ENCODE measurements around the gene KIAA1755. TPM values are rescaled to one million over a fixed set of nuclear protein-coding genes. Genes with fewer than 3 reads are reported as not detected.
"Not testable (repeated sequence)": the region's sequence is repeated elsewhere in the genome, so short reads cannot be mapped to it uniquely, and the experiment has no call there.

Gene KIAA1755
- total and polyA plus RNA-seq, 3 experiments from 2014 or later = not detected

- no peak overlapping the region for H3K4me3 Mint-ChIP-seq
- Histone ChIP-seq H3K9me3 (ENCODE audit: low read length) (no peaks in the 10 kb centered on the region), H3K4me1 (ENCODE audit: insufficient read depth, low read length) (no peaks in the 10 kb centered on the region), H3K36me3 (ENCODE audit: insufficient read depth, low read length) (no peaks in the 10 kb centered on the region), H3K27ac (ENCODE audit: low read depth, low read length) (no peak overlapping the region), H3K4me3 (ENCODE audit: low read length) (no peak overlapping the region), H3K27me3 (ENCODE audit: insufficient read depth, low read length, poor library complexity, severe bottlenecking) (no peaks in the 10 kb centered on the region)
- no peaks in the 10 kb centered on the region for H3K9me3 Mint-ChIP-seq
- no peak overlapping the region for H3K27ac Mint-ChIP-seq
- POLR2A ChIA-PET = no interaction called here
- peaks cover 31 to 37% of the 10 kb centered on the region in 2 donors for H3K27me3 Mint-ChIP-seq
- no peaks in the 10 kb centered on the region for H3K4me1 Mint-ChIP-seq
- no peak for DNase-seq
- CTCF ChIA-PET = no interaction called here
- H3K36me3 Mint-ChIP-seq = no peaks in the 10 kb centered on the region
Observed at GRCh38 chr20:38294076-38294591, 33.6 kb upstream of the KIAA1755 start.

GRCh38 chr20:38293491-38294065 lies 33.0 kb upstream of the KIAA1755 start:
- H3K9me3 ChIP-seq (ENCODE audit: low read length) = no peaks in the 10 kb centered on the region
- no peaks in the 10 kb centered on the region for H3K4me1 ChIP-seq (ENCODE audit: insufficient read depth, low read length)
- H3K27ac ChIP-seq (ENCODE audit: low read depth, low read length) = no peak overlapping the region
- POLR2A ChIA-PET = no interaction called here
- Mint-ChIP-seq H3K36me3 (no peaks in the 10 kb centered on the region), H3K4me1 (no peaks in the 10 kb centered on the region), H3K27me3 (peaks cover 28 to 39% of the 10 kb centered on the region in 2 donors), H3K9me3 (no peaks in the 10 kb centered on the region), H3K4me3 (no peak overlapping the region), H3K27ac (no peak overlapping the region)
- no peaks in the 10 kb centered on the region for H3K27me3 ChIP-seq (ENCODE audit: insufficient read depth, low read length, poor library complexity, severe bottlenecking)
- H3K4me3 ChIP-seq (ENCODE audit: low read length) = no peak overlapping the region
- no peak for DNase-seq
- no peaks in the 10 kb centered on the region for H3K36me3 ChIP-seq (ENCODE audit: insufficient read depth, low read length)
- CTCF ChIA-PET = no interaction called here

- Mint-ChIP-seq H3K4me1 (peaks cover 0 to 3% (median 0%) of the 10 kb centered on the region in 3 donors), H3K4me3 (no peak overlapping the region), H3K36me3 (no peaks in the 10 kb centered on the region), H3K27me3 (peaks cover 28 to 52% of the 10 kb centered on the region in 2 donors), H3K9me3 (no peaks in the 10 kb centered on the region), H3K27ac (no peak overlapping the region)
- DNase-seq = no peak
- CTCF ChIA-PET = no interaction called here
- POLR2A ChIA-PET = no interaction called here
- no peak overlapping the region for H3K27ac ChIP-seq (ENCODE audit: low read depth, low read length)
- H3K36me3 ChIP-seq (ENCODE audit: insufficient read depth, low read length) = no peaks in the 10 kb centered on the region
- no peaks in the 10 kb centered on the region for H3K4me1 ChIP-seq (ENCODE audit: insufficient read depth, low read length)
- H3K27me3 ChIP-seq (ENCODE audit: insufficient read depth, low read length, poor library complexity, severe bottlenecking) = no peaks in the 10 kb centered on the region
- no peaks in the 10 kb centered on the region for H3K9me3 ChIP-seq (ENCODE audit: low read length)
- H3K4me3 ChIP-seq (ENCODE audit: low read length) = no peak overlapping the region
Observed at GRCh38 chr20:38291966-38292365, 31.4 kb upstream of the KIAA1755 start.

GRCh38 chr20:38290829-38291814 lies 30.6 kb upstream of the KIAA1755 start:
- POLR2A ChIA-PET = no interaction called here

GRCh38 chr20:38286586-38287531 lies 26.3 kb upstream of the KIAA1755 start:
- H3K9me3 ChIP-seq (ENCODE audit: low read length) = no peaks in the 10 kb centered on the region
- ChIA-PET POLR2A (no interaction called here), CTCF (no interaction called here)
- H3K36me3 ChIP-seq (ENCODE audit: insufficient read depth, low read length) = no peaks in the 10 kb centered on the region
- Mint-ChIP-seq H3K27ac (no peak overlapping the region), H3K27me3 (peaks cover 12 to 37% of the 10 kb centered on the region in 2 donors), H3K9me3 (no peaks in the 10 kb centered on the region), H3K4me1 (peaks cover 0 to 3% (median 0%) of the 10 kb centered on the region in 3 donors), H3K36me3 (no peaks in the 10 kb centered on the region), H3K4me3 (no peak overlapping the region)
- no peak for DNase-seq
- no peaks in the 10 kb centered on the region for H3K4me1 ChIP-seq (ENCODE audit: insufficient read depth, low read length)
- no peaks in the 10 kb centered on the region for H3K27me3 ChIP-seq (ENCODE audit: insufficient read depth, low read length, poor library complexity, severe bottlenecking)
- no peak overlapping the region for H3K27ac ChIP-seq (ENCODE audit: low read depth, low read length)
- no peak overlapping the region for H3K4me3 ChIP-seq (ENCODE audit: low read length)

More at GRCh38 chr20:38290829-38291814, 30.6 kb upstream of the KIAA1755 start:
- Mint-ChIP-seq H3K27me3 (peaks cover 27 to 57% of the 10 kb centered on the region in 2 donors), H3K4me3 (no peak overlapping the region), H3K36me3 (no peaks in the 10 kb centered on the region), H3K27ac (no peak overlapping the region), H3K4me1 (peaks cover 0 to 3% (median 0%) of the 10 kb centered on the region in 3 donors), H3K9me3 (no peaks in the 10 kb centered on the region)
- H3K27me3 ChIP-seq (ENCODE audit: insufficient read depth, low read length, poor library complexity, severe bottlenecking) = no peaks in the 10 kb centered on the region
- DNase-seq = no peak
- no peak overlapping the region for H3K4me3 ChIP-seq (ENCODE audit: low read length)
- no peaks in the 10 kb centered on the region for H3K4me1 ChIP-seq (ENCODE audit: insufficient read depth, low read length)
- CTCF ChIA-PET = no interaction called here
- no peak overlapping the region for H3K27ac ChIP-seq (ENCODE audit: low read depth, low read length)
- H3K9me3 ChIP-seq (ENCODE audit: low read length) = no peaks in the 10 kb centered on the region
- no peaks in the 10 kb centered on the region for H3K36me3 ChIP-seq (ENCODE audit: insufficient read depth, low read length)

- ChIA-PET CTCF (no interaction called here), POLR2A (no interaction called here)
- Mint-ChIP-seq H3K4me1 (peaks cover 0 to 3% (median 0%) of the 10 kb centered on the region in 3 donors), H3K27ac (no peak overlapping the region), H3K4me3 (no peak overlapping the region), H3K9me3 (no peaks in the 10 kb centered on the region), H3K27me3 (peaks cover 5 to 23% of the 10 kb centered on the region in 2 donors), H3K36me3 (no peaks in the 10 kb centered on the region)
- no peaks in the 10 kb centered on the region for H3K36me3 ChIP-seq (ENCODE audit: insufficient read depth, low read length)
- H3K27me3 ChIP-seq (ENCODE audit: insufficient read depth, low read length, poor library complexity, severe bottlenecking) = no peaks in the 10 kb centered on the region
- H3K4me3 ChIP-seq (ENCODE audit: low read length) = no peak overlapping the region
- H3K9me3 ChIP-seq (ENCODE audit: low read length) = no peaks in the 10 kb centered on the region
- H3K4me1 ChIP-seq (ENCODE audit: insufficient read depth, low read length) = no peaks in the 10 kb centered on the region
- DNase-seq = no peak
- no peak overlapping the region for H3K27ac ChIP-seq (ENCODE audit: low read depth, low read length)
Observed at GRCh38 chr20:38284893-38285444, 24.4 kb upstream of the KIAA1755 start.

- H3K27ac ChIP-seq (ENCODE audit: low read depth, low read length); H3K9me3 ChIP-seq (ENCODE audit: low read length); POLR2A ChIA-PET; H3K36me3 ChIP-seq (ENCODE audit: insufficient read depth, low read length); H3K4me1 ChIP-seq (ENCODE audit: insufficient read depth, low read length); H3K27ac Mint-ChIP-seq; H3K4me1 Mint-ChIP-seq; H3K9me3 Mint-ChIP-seq; H3K27me3 ChIP-seq (ENCODE audit: insufficient read depth, low read length, poor library complexity, severe bottlenecking); H3K4me3 ChIP-seq (ENCODE audit: low read length); H3K36me3 Mint-ChIP-seq; DNase-seq; H3K4me3 Mint-ChIP-seq; CTCF ChIA-PET: not testable (repeated sequence)
- peaks cover 5 to 23% of the 10 kb centered on the region in 2 donors for H3K27me3 Mint-ChIP-seq
Observed at GRCh38 chr20:38284066-38284650, 23.6 kb upstream of the KIAA1755 start.

Measured in CD8-positive, alpha-beta memory T cell (primary cell).